ENCODE measurements around the gene TXNRD3.
A peak's percentile ranks its signal among the peaks of the same experiment; 100 is the strongest.

Gene TXNRD3

GRCh38 chr3:126654571-126655383 is at the start of gene TXNRD3:
TSS of gene TXNRD3 (minus strand) at chr3:126655124.
- peak; percentile 50 for DNase-seq (ENCODE audit: low spot score)

- peak; percentile 99 for DNase-seq (ENCODE audit: low spot score)
These were observed 48.9 kb upstream of the TXNRD3 start, which contains the start of gene CHCHD6 for GRCh38 chr3:126703512-126704493. TSS of gene CHCHD6 (plus strand) at chr3:126704240. CDS start at chr3:126704313, 73 bp downstream.

- DNase-seq (ENCODE audit: low spot score), result no peak
These were observed 44.1 kb upstream of the TXNRD3 start for GRCh38 chr3:126699011-126699410.

GRCh38 chr3:126696701-126697267 is 41.9 kb upstream of the TXNRD3 start:
- DNase-seq (ENCODE audit: low spot score), result no peak

- DNase-seq (ENCODE audit: low spot score), result no peak
These were observed 39.0 kb upstream of the TXNRD3 start for GRCh38 chr3:126693921-126694320.

GRCh38 chr3:126692858-126693257 is 37.9 kb upstream of the TXNRD3 start:
- DNase-seq (ENCODE audit: low spot score), result no peak

GRCh38 chr3:126691765-126692164 is 36.8 kb upstream of the TXNRD3 start:
- DNase-seq (ENCODE audit: low spot score), result no peak

GRCh38 chr3:126685493-126685892 is 30.6 kb upstream of the TXNRD3 start:
- no peak for DNase-seq (ENCODE audit: low spot score)

GRCh38 chr3:126685021-126685420 is 30.1 kb upstream of the TXNRD3 start:
- no peak for DNase-seq (ENCODE audit: low spot score)

- no peak for DNase-seq (ENCODE audit: low spot score)
These were observed 29.4 kb upstream of the TXNRD3 start for GRCh38 chr3:126684218-126684751.

- DNase-seq (ENCODE audit: low spot score), result no peak
These were observed 28.1 kb upstream of the TXNRD3 start for GRCh38 chr3:126683069-126683468.

- DNase-seq (ENCODE audit: low spot score), result no peak
These were observed 27.1 kb upstream of the TXNRD3 start for GRCh38 chr3:126682009-126682408.

GRCh38 chr3:126680667-126681055 is 25.7 kb upstream of the TXNRD3 start:
- DNase-seq (ENCODE audit: low spot score), result no peak

GRCh38 chr3:126679831-126680666 is 25.1 kb upstream of the TXNRD3 start:
- no peak for DNase-seq (ENCODE audit: low spot score)

- DNase-seq (ENCODE audit: low spot score), result peak; percentile 74
These were observed 24.4 kb upstream of the TXNRD3 start for GRCh38 chr3:126679318-126679751.

- peak; percentile 23 for DNase-seq (ENCODE audit: low spot score)
These were observed 23.9 kb upstream of the TXNRD3 start for GRCh38 chr3:126678693-126679317.

- DNase-seq (ENCODE audit: low spot score), result no peak
These were observed 23.1 kb upstream of the TXNRD3 start for GRCh38 chr3:126677862-126678503.

GRCh38 chr3:126676919-126677705 is 22.2 kb upstream of the TXNRD3 start:
- DNase-seq (ENCODE audit: low spot score), result no peak

- DNase-seq (ENCODE audit: low spot score), result no peak
These were observed 17.8 kb upstream of the TXNRD3 start for GRCh38 chr3:126672741-126673140.

Data from germinal center (tissue), 1 donor.